ENCODE results near the gene NFKBIB. TPM values are rescaled to one million over a fixed set of nuclear protein-coding genes. Genes with fewer than 3 reads are reported as not detected.

NFKBIB gene
- total and polyA plus RNA-seq, 2 of the 8 experiments (the other 6 are each of a cell fraction or from before 2014, with no cell fraction given): 37.3 to 44.1 TPM

GRCh38 chr19:38933544-38933943 lies 33.8 kb downstream of the NFKBIB start:
- no peak overlapping the region for H3K4me2 ChIP-seq (ENCODE audit: insufficient read depth in 1 of 2, low read depth in 2 of 2, low read length in 2 of 2)
- no peak overlapping the region for H3K18ac ChIP-seq (ENCODE audit: extremely low read depth, low read length)
- DNase-seq (ENCODE audit: low read depth in 1 of 2, low spot score in 2 of 2) (no peak), FAIRE-seq (no peak)
- H2BK5ac ChIP-seq (ENCODE audit: low read depth, low read length): no peak overlapping the region
- H2BK15ac ChIP-seq (ENCODE audit: low read length): no peak overlapping the region
- peaks cover 10 to 11% of the 10 kb centered on the region in 2 experiments for H3K9me3 ChIP-seq (ENCODE audit: insufficient read depth in 2 of 2, low read depth in 1 of 2, low read length in 1 of 2)
- H2BK12ac ChIP-seq (ENCODE audit: low read depth, low read length): no peak overlapping the region
- no peak overlapping the region for H3K4ac ChIP-seq (replicated peaks; ENCODE audit: insufficient read length, low read depth, low read length)
- peaks cover 5 to 26% (median 14%) of the 10 kb centered on the region in 4 experiments; a peak in 5 of 8 replicates for H3K36me3 ChIP-seq (ENCODE audit: control insufficient read depth in 2 of 4, insufficient read depth in 4 of 4, low read length in 3 of 4)
- H2BK20ac ChIP-seq (ENCODE audit: low read length): no peak overlapping the region
- no peak overlapping the region for H4K8ac ChIP-seq (ENCODE audit: extremely low read depth, insufficient read depth, low read length)
- 94% methylated on average over 4 of the region's 4 CpGs; no CpG with 5 or more reads in 1 of the 2 experiments for WGBS, 2 experiments (ENCODE audit: extremely low coverage in 1 of 2, insufficient coverage in 1 of 2, insufficient read length in 1 of 2, insufficient replicate concordance in 2 of 2, low coverage in 1 of 2, low lambda C conversion rate in 2 of 2, missing lambda C conversion rate in 1 of 2)
- H4K20me1 ChIP-seq (replicated peaks in 1 of 2; ENCODE audit: control insufficient read depth in 1 of 2, insufficient read depth in 2 of 2, low read length in 2 of 2): no peaks in the 10 kb centered on the region
- H3K56ac ChIP-seq (replicated peaks; ENCODE audit: insufficient read length, low read depth, low read length): no peak overlapping the region
- TF ChIP-seq POLR2AphosphoS5 (IDR thresholded peaks at IDR 0.05; ENCODE audit: low read depth, low read length) (no peak), POU5F1 (IDR thresholded peaks at IDR 0.05; ENCODE audit: low read depth, low read length) (no peak), CHD2 (IDR thresholded peaks at IDR 0.05; ENCODE audit: low read length) (no peak), KDM5A (IDR thresholded peaks at IDR 0.05; ENCODE audit: low read length) (no peak), HDAC2 (IDR thresholded peaks at IDR 0.05; ENCODE audit: borderline replicate concordance in 1 of 2, low read depth in 2 of 2, low read length in 2 of 2) (no peak), CTBP2 (IDR thresholded peaks at IDR 0.05; ENCODE audit: borderline replicate concordance, insufficient read depth, insufficient read length, low read length) (no peak)
- TF ChIP-seq, protein P1, sequence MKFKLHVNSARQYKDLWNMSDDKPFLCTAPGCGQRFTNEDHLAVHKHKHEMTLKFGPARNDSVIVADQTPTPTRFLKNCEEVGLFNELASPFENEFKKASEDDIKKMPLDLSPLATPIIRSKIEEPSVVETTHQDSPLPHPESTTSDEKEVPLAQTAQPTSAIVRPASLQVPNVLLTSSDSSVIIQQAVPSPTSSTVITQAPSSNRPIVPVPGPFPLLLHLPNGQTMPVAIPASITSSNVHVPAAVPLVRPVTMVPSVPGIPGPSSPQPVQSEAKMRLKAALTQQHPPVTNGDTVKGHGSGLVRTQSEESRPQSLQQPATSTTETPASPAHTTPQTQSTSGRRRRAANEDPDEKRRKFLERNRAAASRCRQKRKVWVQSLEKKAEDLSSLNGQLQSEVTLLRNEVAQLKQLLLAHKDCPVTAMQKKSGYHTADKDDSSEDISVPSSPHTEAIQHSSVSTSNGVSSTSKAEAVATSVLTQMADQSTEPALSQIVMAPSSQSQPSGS (IDR thresholded peaks at IDR 0.05; ENCODE audit: low read length): no peak
- TF ChIP-seq, protein P2, sequence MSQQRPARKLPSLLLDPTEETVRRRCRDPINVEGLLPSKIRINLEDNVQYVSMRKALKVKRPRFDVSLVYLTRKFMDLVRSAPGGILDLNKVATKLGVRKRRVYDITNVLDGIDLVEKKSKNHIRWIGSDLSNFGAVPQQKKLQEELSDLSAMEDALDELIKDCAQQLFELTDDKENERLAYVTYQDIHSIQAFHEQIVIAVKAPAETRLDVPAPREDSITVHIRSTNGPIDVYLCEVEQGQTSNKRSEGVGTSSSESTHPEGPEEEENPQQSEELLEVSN (IDR thresholded peaks at IDR 0.05): no peak
- POLR2A ChIA-PET (ENCODE audit: partially characterized antibody): interaction anchor here (0.6 to 1.9 kb wide), 9 partner anchors 8 to 135 kb away, joined by 3 to 7 read pairs (median 3); partner anchors contain the start of genes CCER2 and NFKBIB
- no peak overlapping the region for H2AK5ac ChIP-seq (ENCODE audit: low read depth, low read length)
- H3K27me3 ChIP-seq (replicated peaks in 1 of 4; ENCODE audit: control insufficient read depth in 3 of 4, extremely low read depth in 1 of 4, insufficient read depth in 3 of 4, low read length in 3 of 4): no peaks in the 10 kb centered on the region
- H3K4me1 ChIP-seq (replicated peaks in 1 of 4; ENCODE audit: control insufficient read depth in 3 of 4, insufficient read depth in 4 of 4, low read length in 3 of 4): peaks cover 0 to 2% (median under 1%) of the 10 kb centered on the region in 4 experiments; a peak in 3 of 7 replicates
- no peak overlapping the region for H4K5ac ChIP-seq (ENCODE audit: insufficient read length, low read depth, low read length)
- no peak overlapping the region for H4K91ac ChIP-seq (replicated peaks; ENCODE audit: insufficient read length, low read length)
- H3K4me3 ChIP-seq (ENCODE audit: extremely low read depth in 1 of 4, insufficient read depth in 2 of 4, low read depth in 3 of 4, low read length in 4 of 4): no peak overlapping the region
- peaks cover 18% of the 10 kb centered on the region for H3K79me1 ChIP-seq (ENCODE audit: low read depth, low read length)
- peaks cover 0 to 35% of the 10 kb centered on the region in 2 experiments; a peak in 2 of 4 replicates for H3K79me2 ChIP-seq (ENCODE audit: control insufficient read depth in 1 of 2, insufficient read depth in 2 of 2, low read length in 2 of 2)
- H3K9ac ChIP-seq (replicated peaks in 1 of 4; ENCODE audit: extremely low read depth in 1 of 4, low read depth in 3 of 4, low read length in 3 of 4): no peak overlapping the region
- CTCF ChIA-PET (ENCODE audit: partially characterized antibody): interaction anchor here (0.6 to 9.8 kb wide), 19 partner anchors 13 to 439 kb away, joined by 3 to 120 read pairs (median 4); partner anchors contain the start of genes FBXO17, NFKBIB and SIRT2
- no peak overlapping the region for H3K27ac ChIP-seq (ENCODE audit: low read depth, low read length)
- H2AFZ ChIP-seq (ENCODE audit: low read length): no peak overlapping the region
- H3K23ac ChIP-seq (ENCODE audit: insufficient read length): no peak overlapping the region
- peaks cover 4% of the 10 kb centered on the region; the same call in 1 of the 2 replicates for H3K23me2 ChIP-seq (ENCODE audit: low read depth, low read length)
- no peak overlapping the region for H2BK120ac ChIP-seq (replicated peaks; ENCODE audit: low read depth, low read length)
- H3K14ac ChIP-seq (ENCODE audit: insufficient read length): no peak overlapping the region

Data from H1 (cell line).